HG03103 (cell line): ENCODE data around the gene CLSTN2.

Experiments
- ATAC-seq: cut with Tn5 transposase; IDR thresholded peaks from one replicate; pipeline ENCODE4 v1.9.1; 2021; ENCODE audit warnings: low read depth; ENCODE audit not compliant: unreplicated experiment

CLSTN2 gene

GRCh38 chr3:140265302-140265701, 330.3 kb downstream of the CLSTN2 start:
- ATAC-seq, result no peak

- ATAC-seq, result no peak
These were observed 333.1 kb downstream of the CLSTN2 start for GRCh38 chr3:140268103-140268502.

GRCh38 chr3:140268610-140269009, 333.6 kb downstream of the CLSTN2 start:
- ATAC-seq, result no peak

GRCh38 chr3:140270329-140270728, 335.3 kb downstream of the CLSTN2 start:
- ATAC-seq, result no peak

- ATAC-seq, result no peak
These were observed 338.7 kb downstream of the CLSTN2 start for GRCh38 chr3:140273542-140274195.

- ATAC-seq, result no peak
These were observed 339.4 kb downstream of the CLSTN2 start for GRCh38 chr3:140274429-140274828.

GRCh38 chr3:140276703-140277102, 341.7 kb downstream of the CLSTN2 start:
- no peak for ATAC-seq

GRCh38 chr3:140277886-140278285, 342.9 kb downstream of the CLSTN2 start:
- ATAC-seq, result no peak

- ATAC-seq, result no peak
These were observed 349.4 kb downstream of the CLSTN2 start for GRCh38 chr3:140284372-140284771.

GRCh38 chr3:140285380-140285779, 350.4 kb downstream of the CLSTN2 start:
- no peak for ATAC-seq

- no peak for ATAC-seq
These were observed 353.6 kb downstream of the CLSTN2 start for GRCh38 chr3:140288595-140288994.

- no peak for ATAC-seq
These were observed 355.1 kb downstream of the CLSTN2 start for GRCh38 chr3:140290105-140290504.

GRCh38 chr3:140292170-140292569, 357.2 kb downstream of the CLSTN2 start:
- ATAC-seq, result no peak

GRCh38 chr3:140292684-140293083, 357.7 kb downstream of the CLSTN2 start:
- no peak for ATAC-seq

GRCh38 chr3:140294058-140294457, 359.1 kb downstream of the CLSTN2 start:
- no peak for ATAC-seq

- ATAC-seq, result no peak
These were observed 361.9 kb downstream of the CLSTN2 start for GRCh38 chr3:140296796-140297352.

- no peak for ATAC-seq
These were observed 363.1 kb downstream of the CLSTN2 start for GRCh38 chr3:140298043-140298442.

- ATAC-seq, result no peak
These were observed 363.6 kb downstream of the CLSTN2 start for GRCh38 chr3:140298569-140299070.

- no peak for ATAC-seq
These were observed 368.9 kb downstream of the CLSTN2 start for GRCh38 chr3:140303875-140304274.

GRCh38 chr3:140308535-140308934, 373.6 kb downstream of the CLSTN2 start:
- no peak for ATAC-seq

- no peak for ATAC-seq
These were observed 376.4 kb downstream of the CLSTN2 start for GRCh38 chr3:140311428-140311827.

GRCh38 chr3:140315955-140316354, 381.0 kb downstream of the CLSTN2 start:
- ATAC-seq, result no peak
